Measurements from ENCODE around the gene OR51T1. TPM values are rescaled to one million over a fixed set of nuclear protein-coding genes. Genes with fewer than 3 reads are reported as not detected.

The OR51T1 gene
- total and polyA plus RNA-seq, 2 donors (not counting 3 experiments of a cell fraction or from before 2014, with no cell fraction given): not detected

DNA sequence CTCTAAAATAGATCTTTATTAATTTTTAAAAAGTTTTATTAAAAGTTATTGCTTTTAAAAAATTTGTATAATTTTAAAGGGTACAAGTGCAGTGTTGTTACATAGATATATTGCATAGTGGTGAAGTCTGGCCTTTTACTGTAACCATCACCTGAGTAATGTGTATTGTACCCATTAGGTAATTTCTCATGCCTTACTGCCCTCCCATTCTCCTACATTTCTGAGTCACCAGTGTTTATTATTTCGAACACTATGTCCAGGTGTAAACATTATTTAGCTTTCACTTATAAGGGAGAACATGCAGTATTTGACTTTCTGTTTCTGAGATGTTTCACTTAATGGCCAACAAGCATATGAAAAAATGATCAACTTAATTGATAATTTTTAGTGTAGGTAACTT is 40.1 kb downstream of the OR51T1 start:
- DNase-seq (ENCODE audit: low read depth, low spot score) (no peak), FAIRE-seq (no peak)
- no TSS peak for BruUV-seq (replicated peaks)
- ChIA-PET CTCF (no interaction called here), POLR2A (no interaction called here)
- Histone ChIP-seq H3K27me3 (ENCODE audit: control insufficient read depth in 2 of 2, insufficient read depth in 2 of 2, low read length in 2 of 2) (no peaks in the 10 kb centered on the region), H2AFZ (ENCODE audit: low read depth, low read length) (no peak overlapping the region), H3K9ac (replicated peaks; ENCODE audit: extremely low read depth, insufficient read depth, low read length) (no peak overlapping the region), H4K20me1 (replicated peaks; ENCODE audit: control insufficient read depth, extremely low read depth, insufficient read depth, low read length) (no peaks in the 10 kb centered on the region), H3K36me3 (ENCODE audit: control insufficient read depth in 2 of 2, extremely low read depth in 1 of 2, insufficient read depth in 2 of 2, low read length in 2 of 2) (no peaks in the 10 kb centered on the region), H3K79me2 (ENCODE audit: control insufficient read depth, insufficient read depth, low read length) (no peaks in the 10 kb centered on the region), H3K4me1 (ENCODE audit: control insufficient read depth, extremely low read depth, insufficient read depth, low read length) (no peaks in the 10 kb centered on the region), H3K27ac (ENCODE audit: insufficient read depth, low read depth, low read length) (no peak overlapping the region), H3K9me3 (replicated peaks; ENCODE audit: control insufficient read depth, insufficient read depth, low read length) (no peaks in the 10 kb centered on the region), H3K9me1 (replicated peaks; ENCODE audit: control insufficient read depth, extremely low read depth, insufficient read depth, low read length) (no peaks in the 10 kb centered on the region), H3K4me3 (replicated peaks in 1 of 3; ENCODE audit: insufficient read depth in 1 of 3, low read depth in 1 of 3, low read length in 3 of 3) (no peak overlapping the region), H3K4me2 (ENCODE audit: insufficient read depth, low read length) (no peak overlapping the region)
- intact Hi-C loops (cut with micrococcal nuclease) (no loop called here), dilution Hi-C loops (cut with MboI; ENCODE audit: extremely low pct_ligation_motif_present, low sequenced_read_pairs) (no loop called here)
- TF ChIP-seq, protein P1, sequence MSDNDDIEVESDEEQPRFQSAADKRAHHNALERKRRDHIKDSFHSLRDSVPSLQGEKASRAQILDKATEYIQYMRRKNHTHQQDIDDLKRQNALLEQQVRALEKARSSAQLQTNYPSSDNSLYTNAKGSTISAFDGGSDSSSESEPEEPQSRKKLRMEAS (IDR thresholded peaks at IDR 0.05; ENCODE audit: insufficient read depth, insufficient read length): no peak
- TF ChIP-seq, protein P2, sequence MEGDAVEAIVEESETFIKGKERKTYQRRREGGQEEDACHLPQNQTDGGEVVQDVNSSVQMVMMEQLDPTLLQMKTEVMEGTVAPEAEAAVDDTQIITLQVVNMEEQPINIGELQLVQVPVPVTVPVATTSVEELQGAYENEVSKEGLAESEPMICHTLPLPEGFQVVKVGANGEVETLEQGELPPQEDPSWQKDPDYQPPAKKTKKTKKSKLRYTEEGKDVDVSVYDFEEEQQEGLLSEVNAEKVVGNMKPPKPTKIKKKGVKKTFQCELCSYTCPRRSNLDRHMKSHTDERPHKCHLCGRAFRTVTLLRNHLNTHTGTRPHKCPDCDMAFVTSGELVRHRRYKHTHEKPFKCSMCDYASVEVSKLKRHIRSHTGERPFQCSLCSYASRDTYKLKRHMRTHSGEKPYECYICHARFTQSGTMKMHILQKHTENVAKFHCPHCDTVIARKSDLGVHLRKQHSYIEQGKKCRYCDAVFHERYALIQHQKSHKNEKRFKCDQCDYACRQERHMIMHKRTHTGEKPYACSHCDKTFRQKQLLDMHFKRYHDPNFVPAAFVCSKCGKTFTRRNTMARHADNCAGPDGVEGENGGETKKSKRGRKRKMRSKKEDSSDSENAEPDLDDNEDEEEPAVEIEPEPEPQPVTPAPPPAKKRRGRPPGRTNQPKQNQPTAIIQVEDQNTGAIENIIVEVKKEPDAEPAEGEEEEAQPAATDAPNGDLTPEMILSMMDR (IDR thresholded peaks at IDR 0.05; ENCODE audit: extremely low read depth in 1 of 2, insufficient read depth in 1 of 2, low read depth in 1 of 2, low read length in 2 of 2): no peak
- no peak for TF ChIP-seq EZH2 (IDR thresholded peaks at IDR 0.05; ENCODE audit: borderline replicate concordance, low read depth, low read length, severe bottlenecking)
- TF ChIP-seq POLR2AphosphoS5 (IDR thresholded peaks at IDR 0.05; ENCODE audit: insufficient read depth, low read depth, low read length): no peak
- no peak for TF ChIP-seq MYC (IDR thresholded peaks at IDR 0.05; ENCODE audit: low read depth, low read length)
- TF ChIP-seq JUN (IDR thresholded peaks at IDR 0.05; ENCODE audit: borderline replicate concordance, insufficient read depth, insufficient read length, low read depth): no peak
- TF ChIP-seq FOS (IDR thresholded peaks at IDR 0.05; ENCODE audit: borderline replicate concordance, insufficient read depth, low read length): no peak
- no peak for TF ChIP-seq GATA2 (IDR thresholded peaks at IDR 0.05; ENCODE audit: insufficient read depth, insufficient read length, low read depth, low read length)
- no peak for TF ChIP-seq POLR2A (IDR thresholded peaks at IDR 0.05; ENCODE audit: low read depth, low read length)

All from endothelial cell of umbilical vein (primary cell).